Stimulated activated CD4-positive, alpha-beta T cell treated with anti-CD3 and anti-CD28 coated beads, Interleukin-1b, Interleukin-23, amount 100 ng/mL, for 1 hour (primary cell): Measurements from ENCODE around the gene MYOCOS.
"Not testable (repeated sequence)": the region's sequence is repeated elsewhere in the genome, so short reads cannot be mapped to it uniquely, and the experiment has no call there.

ENCODE experiments used
- DNase-seq, 2 donors: peaks; one replicate each; pipeline ENCODE4 v3.0.0-alpha.2; 2020; ENCODE audit warnings: low read depth in 2 of 2

MYOCOS gene, protein sequence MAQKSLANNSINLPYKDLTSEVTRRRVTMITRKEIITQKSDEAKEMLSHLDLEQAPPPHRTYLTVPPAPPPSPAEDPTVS

DNA sequence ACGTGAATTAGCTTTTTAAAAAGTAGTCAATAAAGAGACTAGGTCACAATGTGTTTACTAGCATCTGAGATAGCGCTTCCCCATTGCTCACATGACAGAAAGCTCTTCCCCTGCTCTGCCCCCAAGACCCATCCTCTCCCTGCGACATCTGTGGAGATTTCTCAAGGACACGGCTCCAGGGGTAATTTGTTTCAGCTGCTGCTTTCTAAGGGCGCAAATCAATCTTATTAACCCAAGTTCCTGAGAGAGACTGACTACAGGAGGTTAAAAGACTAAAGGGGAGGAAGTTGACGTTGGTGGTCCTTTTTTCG lies at the start of gene MYOCOS:
TSS of gene MYOCOS (plus strand) at position 92 of the 311 bp plus-strand sequence. CDS start 1,641 bp downstream, outside the sequence.
- DNase-seq, result no peak

- DNase-seq, result no peak
Observed at GRCh38 chr1:171576144-171576543, 45.9 kb upstream of the MYOCOS start.

- no peak for DNase-seq
Observed at GRCh38 chr1:171581226-171581625, 40.8 kb upstream of the MYOCOS start.

GRCh38 chr1:171581766-171582165 lies 40.3 kb upstream of the MYOCOS start:
- DNase-seq, result no peak

- DNase-seq, result no peak
Observed at GRCh38 chr1:171582589-171582988, 39.5 kb upstream of the MYOCOS start.

GRCh38 chr1:171583591-171584201 lies 38.3 kb upstream of the MYOCOS start:
- DNase-seq, result no peak

- DNase-seq, result no peak
Observed at GRCh38 chr1:171585715-171586114, 36.3 kb upstream of the MYOCOS start.

DNA sequence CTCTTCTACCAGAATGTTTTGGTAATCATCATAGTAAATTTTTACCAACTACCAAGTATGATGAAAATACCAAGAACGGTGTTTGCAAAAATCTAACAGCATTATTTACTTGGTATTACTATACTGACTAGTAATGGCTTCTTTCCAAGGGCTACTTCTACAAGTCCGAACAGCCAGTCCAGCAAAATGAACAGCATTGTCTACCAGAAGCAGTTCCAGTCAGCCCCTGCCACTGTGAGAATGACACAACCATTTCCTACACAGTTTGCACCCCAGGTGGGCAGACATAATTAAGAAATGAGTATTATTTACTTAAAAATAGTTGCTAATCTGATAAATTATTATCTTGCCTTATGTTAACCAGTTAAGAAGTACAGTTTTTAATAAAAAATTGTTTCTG lies 33.8 kb upstream of the MYOCOS start:
- DNase-seq, result no peak

- DNase-seq, result no peak
Observed at GRCh38 chr1:171590022-171590421, 32.0 kb upstream of the MYOCOS start.

GRCh38 chr1:171595324-171595723 lies 26.7 kb upstream of the MYOCOS start:
- no peak for DNase-seq

DNA sequence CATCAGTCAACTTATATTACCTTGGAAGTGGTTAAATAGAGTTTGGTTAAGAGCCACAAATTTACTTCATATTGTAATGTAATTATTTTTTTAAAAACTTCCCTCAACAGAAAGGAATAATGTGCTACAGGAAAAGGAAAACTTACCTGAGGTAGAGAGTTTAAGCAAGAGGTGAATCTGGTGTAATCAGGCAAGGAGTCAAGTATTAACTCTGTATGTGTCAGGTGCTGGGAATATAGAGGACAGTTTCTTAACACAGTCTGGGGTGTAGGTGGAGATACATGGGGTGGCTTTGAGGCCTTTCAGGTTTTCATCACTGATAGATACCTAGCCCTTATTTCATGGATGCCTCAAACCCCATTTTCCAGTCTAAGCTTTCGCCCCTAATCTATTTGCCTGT lies 25.9 kb upstream of the MYOCOS start:
- no peak for DNase-seq

DNA sequence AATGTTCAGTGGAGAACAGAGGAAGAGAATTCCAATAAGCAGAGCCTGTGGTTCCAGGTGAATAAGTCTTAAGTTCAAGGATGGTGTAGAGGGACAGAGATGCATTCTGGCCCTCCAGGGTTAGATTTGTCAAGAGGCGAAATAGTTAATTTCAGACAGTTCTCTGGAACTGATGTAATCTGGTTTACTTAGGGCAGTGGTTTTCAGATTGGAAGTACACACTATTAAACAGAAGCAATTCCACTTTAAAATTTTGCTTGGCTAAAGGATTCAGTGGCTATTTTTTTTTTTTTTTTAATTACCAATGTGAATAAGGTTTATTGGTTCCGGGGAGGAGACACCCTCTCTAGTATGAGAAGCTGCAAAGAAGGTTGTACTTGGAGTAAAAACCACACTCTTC lies 25.3 kb upstream of the MYOCOS start:
- no peak for DNase-seq

DNA sequence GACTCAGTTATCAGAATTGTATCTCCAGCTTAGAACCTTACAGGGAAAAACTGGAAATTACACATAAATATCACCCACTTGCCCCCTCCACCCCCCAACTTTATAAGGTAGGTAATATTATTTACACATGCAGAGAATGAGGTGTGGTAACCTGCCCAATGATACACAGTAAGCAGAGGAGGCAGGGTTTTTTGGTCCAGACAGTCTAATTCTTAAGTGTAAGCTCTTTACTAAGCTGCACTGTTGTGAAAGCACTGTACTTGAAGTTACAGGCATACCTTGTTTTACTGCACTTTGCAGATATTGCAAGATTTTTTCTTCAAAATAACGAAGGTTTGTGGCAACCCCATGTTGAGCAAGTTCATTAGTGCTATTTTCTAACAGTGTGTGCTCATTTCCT lies 24.8 kb upstream of the MYOCOS start:
- DNase-seq, result no peak

DNA sequence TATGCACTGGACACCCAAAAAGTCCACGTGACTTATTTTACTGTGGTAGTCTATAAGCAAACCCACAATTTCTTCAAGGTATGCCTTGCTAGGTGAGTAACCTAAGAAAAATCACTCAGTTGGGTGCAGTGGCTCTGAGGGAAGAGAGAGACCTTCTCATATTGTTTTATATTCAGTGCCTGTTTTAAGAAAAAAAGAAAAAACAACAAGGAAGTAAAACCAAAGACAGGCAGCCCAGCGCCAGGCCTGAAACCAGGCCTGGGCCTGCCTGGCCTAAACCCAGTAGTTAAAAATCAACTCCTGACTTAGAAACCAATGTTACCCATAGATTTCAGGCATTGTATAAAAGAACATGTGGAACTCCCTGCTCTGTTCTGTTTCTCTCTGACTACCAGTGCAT lies 21.7 kb upstream of the MYOCOS start:
- not testable (repeated sequence) for DNase-seq

- DNase-seq, result no peak
Observed at GRCh38 chr1:171600862-171601261, 21.2 kb upstream of the MYOCOS start.

DNA sequence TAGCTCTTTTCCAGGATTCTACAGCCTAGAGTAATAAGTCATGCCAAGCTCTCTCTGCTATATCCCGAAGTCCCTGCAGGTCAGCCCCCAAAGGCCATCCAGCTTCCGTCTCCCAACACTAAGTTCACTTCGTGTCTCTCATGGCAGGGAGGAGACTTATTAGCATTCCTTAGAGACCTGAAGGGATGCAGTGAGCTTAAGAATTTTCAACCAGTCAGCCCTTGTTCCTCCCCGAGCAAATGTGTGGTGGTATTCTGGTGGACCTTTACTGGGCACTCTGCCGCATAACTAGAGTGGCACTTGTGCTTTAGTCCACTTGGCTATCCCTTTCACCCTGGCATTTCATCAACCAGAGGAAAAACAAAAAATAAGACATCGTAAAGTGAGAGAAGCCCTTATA lies 19.0 kb upstream of the MYOCOS start:
- DNase-seq, result not testable (repeated sequence)

DNA sequence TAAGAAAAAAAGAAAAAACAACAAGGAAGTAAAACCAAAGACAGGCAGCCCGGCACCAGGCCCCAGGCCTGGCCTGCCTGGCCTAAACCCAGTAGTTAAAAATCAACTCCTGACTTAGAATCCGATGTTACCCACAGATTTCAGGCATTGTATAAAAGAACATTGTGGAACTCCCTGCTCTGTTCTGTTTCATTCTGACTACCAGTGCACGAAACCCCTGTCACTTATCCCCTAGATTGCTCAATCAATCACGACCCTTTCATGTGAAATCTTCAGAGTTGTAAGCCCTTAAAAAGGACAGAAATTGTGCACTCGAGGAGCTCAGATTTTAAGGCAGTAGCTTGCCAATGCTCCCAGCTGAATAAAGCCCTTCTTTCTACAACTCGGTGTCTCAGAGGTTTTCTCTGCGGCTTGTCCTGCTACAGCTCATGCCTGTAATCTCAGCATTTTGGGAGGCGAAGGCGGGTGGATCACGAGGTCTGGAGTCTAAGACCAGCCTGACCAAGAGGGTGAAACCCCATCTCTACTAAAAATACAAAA lies 15.6 kb upstream of the MYOCOS start:
- no peak for DNase-seq

GRCh38 chr1:171610385-171610784 lies 11.7 kb upstream of the MYOCOS start:
- DNase-seq, result no peak

- no peak for DNase-seq
Observed at GRCh38 chr1:171611306-171611705, 10.7 kb upstream of the MYOCOS start.

DNA sequence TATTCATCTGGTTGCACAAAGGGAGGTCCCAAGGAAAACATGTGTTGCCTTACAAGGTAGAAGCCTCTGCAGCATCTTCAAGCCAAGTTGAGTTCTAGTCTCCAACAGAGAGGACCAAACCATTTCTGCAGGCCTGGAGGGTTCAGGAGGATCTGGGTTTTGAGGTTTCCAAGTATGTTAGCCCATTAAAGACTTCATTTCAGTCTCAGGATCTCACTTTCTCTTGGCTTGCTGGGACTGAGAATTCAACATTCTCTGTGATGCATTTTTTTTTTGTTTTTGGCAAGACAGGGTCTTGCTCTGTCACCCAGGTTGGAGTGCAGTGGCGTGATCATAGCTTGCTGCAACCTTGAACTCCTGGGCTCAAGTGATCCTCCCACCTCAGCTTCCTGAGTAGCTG lies 8.8 kb upstream of the MYOCOS start:
- no peak for DNase-seq

- DNase-seq, result not testable (repeated sequence)
Observed at GRCh38 chr1:171615122-171615906, 6.7 kb upstream of the MYOCOS start.

- DNase-seq, result no peak
Observed at GRCh38 chr1:171616586-171616985, 5.5 kb upstream of the MYOCOS start.

DNA sequence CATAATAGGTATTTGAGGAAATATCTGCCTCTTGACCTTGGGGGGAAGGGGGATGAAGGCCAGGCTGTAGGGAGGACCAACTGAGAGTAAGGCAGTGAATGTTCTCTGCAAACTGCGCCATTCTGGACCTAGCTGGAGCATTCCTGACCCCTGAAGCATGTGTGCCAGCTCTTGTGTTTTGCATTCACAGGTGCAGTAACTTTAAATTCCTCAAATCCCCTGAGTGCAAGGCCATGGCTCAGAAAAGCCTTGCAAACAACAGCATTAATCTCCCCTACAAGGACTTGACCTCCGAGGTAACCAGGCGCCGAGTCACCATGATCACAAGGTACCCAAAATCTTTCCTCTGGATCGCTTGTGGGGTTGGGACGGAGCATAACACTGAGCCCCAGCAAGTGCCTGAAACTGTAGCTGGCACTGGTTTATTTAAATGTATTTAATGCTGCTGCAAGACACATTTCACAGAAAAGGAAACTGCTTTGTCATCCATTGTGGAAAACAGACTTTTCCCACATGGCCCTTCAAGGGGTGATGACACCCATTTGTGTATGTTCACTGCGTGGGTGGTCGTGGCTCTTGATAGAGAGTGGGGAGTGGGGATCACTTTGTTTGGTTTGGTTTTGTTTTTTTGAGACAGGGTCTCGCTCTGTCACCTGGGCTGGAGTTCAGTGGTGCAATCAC lies 1.7 kb downstream of the MYOCOS start:
- DNase-seq, result no peak
